Middle frontal gyrus (tissue), 1 donor: ENCODE results near the gene MLH1.

Experiments
- DNase-seq: peaks from one replicate; pipeline ENCODE4 v3.0.0-alpha.2; 2015; ENCODE audit warnings: low spot score; ENCODE audit errors: extremely low spot score

MLH1 gene

GRCh38 chr3:36973139-36973538 lies 20.2 kb upstream of the MLH1 start:
- no peak for DNase-seq

GRCh38 chr3:36981006-36981405 lies 12.3 kb upstream of the MLH1 start:
- no peak for DNase-seq

- no peak for DNase-seq
Observed at GRCh38 chr3:36988356-36988755, 5.0 kb upstream of the MLH1 start.

- no peak for DNase-seq
Observed at GRCh38 chr3:36989005-36989404, 4.3 kb upstream of the MLH1 start.

- no peak for DNase-seq
Observed at GRCh38 chr3:36989568-36989967, 3.8 kb upstream of the MLH1 start.

GRCh38 chr3:36991147-36991546 lies 2.2 kb upstream of the MLH1 start:
- DNase-seq = no peak

GRCh38 chr3:36991923-36992805 lies 1.2 kb upstream of the MLH1 start:
- no peak for DNase-seq

GRCh38 chr3:36992806-36993325 lies 452 bp upstream of the MLH1 start, which contains the start of gene EPM2AIP1:
Gene EPM2AIP1 (minus strand): TSS chr3:36993131. CDS start chr3:36993077, 54 bp downstream.
- no peak for DNase-seq

- DNase-seq = no peak
Observed at GRCh38 chr3:37014620-37015019, 21.3 kb downstream of the MLH1 start.

GRCh38 chr3:37015642-37016041 lies 22.3 kb downstream of the MLH1 start:
- no peak for DNase-seq

GRCh38 chr3:37016903-37017302 lies 23.6 kb downstream of the MLH1 start:
- DNase-seq = no peak

- DNase-seq = no peak
Observed at GRCh38 chr3:37017683-37018082, 24.4 kb downstream of the MLH1 start.

GRCh38 chr3:37024092-37024491 lies 30.8 kb downstream of the MLH1 start:
- DNase-seq = no peak

GRCh38 chr3:37024820-37025405 lies 31.6 kb downstream of the MLH1 start:
- DNase-seq = no peak

- DNase-seq = no peak
Observed at GRCh38 chr3:37025561-37026335, 32.4 kb downstream of the MLH1 start.

- DNase-seq = no peak
Observed at GRCh38 chr3:37026851-37027250, 33.5 kb downstream of the MLH1 start.

- DNase-seq = no peak
Observed at GRCh38 chr3:37028329-37028728, 35.0 kb downstream of the MLH1 start.

- no peak for DNase-seq
Observed at GRCh38 chr3:37029111-37029510, 35.8 kb downstream of the MLH1 start.

GRCh38 chr3:37029516-37030163 lies 36.3 kb downstream of the MLH1 start:
- no peak for DNase-seq

- DNase-seq = no peak
Observed at GRCh38 chr3:37030588-37030987, 37.3 kb downstream of the MLH1 start.

- DNase-seq = no peak
Observed at GRCh38 chr3:37031096-37031682, 37.9 kb downstream of the MLH1 start.
